Amniotic stem cell (primary cell): ENCODE results near the gene RHOC.

Experiments
- DNase-seq: peaks from one replicate; lab custom pipeline; 2025; lab: John Stamatoyannopoulos, UW

The RHOC gene

GRCh38 chr1:112701227-112702066, 5.5 kb downstream of the RHOC start:
- DNase-seq, result no peak

- DNase-seq, result peak; percentile 84
These were observed 6.4 kb downstream of the RHOC start for GRCh38 chr1:112700290-112701226.

- no peak for DNase-seq
These were observed 7.3 kb downstream of the RHOC start for GRCh38 chr1:112699425-112700144.

GRCh38 chr1:112698366-112699310, 8.3 kb downstream of the RHOC start:
- no peak for DNase-seq

- no peak for DNase-seq
These were observed 9.1 kb downstream of the RHOC start for GRCh38 chr1:112697781-112698201.

GRCh38 chr1:112696578-112697314, 10.2 kb downstream of the RHOC start:
- DNase-seq, result no peak

GRCh38 chr1:112695276-112695675, 11.7 kb downstream of the RHOC start:
- no peak for DNase-seq

- no peak for DNase-seq
These were observed 12.5 kb downstream of the RHOC start for GRCh38 chr1:112694363-112694929.

GRCh38 chr1:112693821-112694220, 13.1 kb downstream of the RHOC start:
- no peak for DNase-seq

GRCh38 chr1:112692681-112693080, 14.2 kb downstream of the RHOC start:
- no peak for DNase-seq

GRCh38 chr1:112689842-112690237, 17.1 kb downstream of the RHOC start:
- no peak for DNase-seq

- DNase-seq, result no peak
These were observed 17.6 kb downstream of the RHOC start for GRCh38 chr1:112689196-112689841.

GRCh38 chr1:112688781-112689193, 18.1 kb downstream of the RHOC start:
- DNase-seq, result no peak

GRCh38 chr1:112687785-112688496, 19.0 kb downstream of the RHOC start:
- DNase-seq, result no peak

- DNase-seq, result no peak
These were observed 19.6 kb downstream of the RHOC start for GRCh38 chr1:112687361-112687760.

GRCh38 chr1:112686835-112687234, 20.1 kb downstream of the RHOC start:
- no peak for DNase-seq

- no peak for DNase-seq
These were observed 20.5 kb downstream of the RHOC start for GRCh38 chr1:112686417-112686816.

GRCh38 chr1:112685913-112686312, 21.0 kb downstream of the RHOC start:
- no peak for DNase-seq

GRCh38 chr1:112678605-112679004, 28.3 kb downstream of the RHOC start:
- no peak for DNase-seq
